H4 (cell line): Measurements from ENCODE around the gene KIF25. TPM values are rescaled to one million over a fixed set of nuclear protein-coding genes. Genes with fewer than 3 reads are reported as not detected.
"Not testable (repeated sequence)": the region's sequence is repeated elsewhere in the genome, so short reads cannot be mapped to it uniquely, and the experiment has no call there.

Experiments
- DNase-seq: peaks from one replicate; pipeline ENCODE4 v3.0.0-alpha.2; 2015; ENCODE audit warnings: low spot score
- total RNA-seq: library from RNA; depleted of rRNA; stranded (reverse); fragments of >200 nt; shearing (Covaris generic); gene quantifications from 2 replicates; pipeline ENCODE4 v1.2.3, GENCODE V29; 2014

Gene KIF25
- total RNA-seq, 1 experiment from 2014 or later, result 2.3 TPM

DNA sequence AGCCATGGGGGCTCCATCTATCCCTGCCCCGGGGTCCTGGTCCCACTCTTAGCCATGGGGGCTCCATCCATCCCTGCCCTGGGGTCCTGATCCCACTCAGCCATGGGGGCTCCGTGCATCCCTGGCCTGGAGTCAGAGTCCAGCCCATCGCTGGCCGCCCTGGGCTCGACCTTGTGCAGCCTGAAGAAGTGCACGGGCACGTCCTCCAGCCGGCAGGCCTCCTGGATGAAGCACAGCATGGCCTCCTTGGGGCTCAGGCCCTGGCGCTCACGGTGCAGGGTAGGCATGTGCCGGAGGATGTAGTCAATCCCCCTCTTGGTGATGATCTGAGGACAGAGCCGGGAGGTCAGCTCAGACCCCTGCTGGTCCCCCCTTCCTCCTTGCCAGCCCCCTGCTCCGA is 66.0 kb downstream of the KIF25 start:
- DNase-seq, result no peak

DNA sequence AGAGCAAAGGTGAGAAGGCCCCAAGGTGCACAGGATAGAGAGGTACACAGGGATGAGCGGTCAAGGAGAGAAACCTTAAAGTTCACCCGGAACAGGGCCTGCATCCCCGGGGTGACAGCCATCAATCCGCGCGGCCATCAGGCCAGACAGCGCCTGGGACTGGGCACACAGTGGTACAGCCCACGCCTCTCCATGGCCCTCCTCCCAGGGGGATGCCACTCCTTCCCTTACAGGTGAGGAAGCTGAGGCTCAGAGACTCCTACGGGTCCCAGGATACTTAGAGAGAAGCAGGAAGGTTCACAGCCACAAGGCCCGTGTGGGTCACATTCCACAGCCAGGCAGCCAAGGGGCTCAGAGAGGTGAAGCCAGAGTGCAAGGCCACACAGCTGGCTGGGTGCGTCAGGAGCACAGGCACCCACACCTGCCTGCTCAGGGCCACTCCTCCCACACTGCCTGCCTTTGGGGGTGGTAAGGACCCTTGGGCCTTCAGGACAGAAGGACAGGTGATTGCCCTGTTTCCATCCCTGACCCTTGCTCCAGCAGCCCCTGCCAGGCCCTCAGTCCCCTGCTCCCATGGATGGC is 66.8 kb downstream of the KIF25 start:
- no peak for DNase-seq

DNA sequence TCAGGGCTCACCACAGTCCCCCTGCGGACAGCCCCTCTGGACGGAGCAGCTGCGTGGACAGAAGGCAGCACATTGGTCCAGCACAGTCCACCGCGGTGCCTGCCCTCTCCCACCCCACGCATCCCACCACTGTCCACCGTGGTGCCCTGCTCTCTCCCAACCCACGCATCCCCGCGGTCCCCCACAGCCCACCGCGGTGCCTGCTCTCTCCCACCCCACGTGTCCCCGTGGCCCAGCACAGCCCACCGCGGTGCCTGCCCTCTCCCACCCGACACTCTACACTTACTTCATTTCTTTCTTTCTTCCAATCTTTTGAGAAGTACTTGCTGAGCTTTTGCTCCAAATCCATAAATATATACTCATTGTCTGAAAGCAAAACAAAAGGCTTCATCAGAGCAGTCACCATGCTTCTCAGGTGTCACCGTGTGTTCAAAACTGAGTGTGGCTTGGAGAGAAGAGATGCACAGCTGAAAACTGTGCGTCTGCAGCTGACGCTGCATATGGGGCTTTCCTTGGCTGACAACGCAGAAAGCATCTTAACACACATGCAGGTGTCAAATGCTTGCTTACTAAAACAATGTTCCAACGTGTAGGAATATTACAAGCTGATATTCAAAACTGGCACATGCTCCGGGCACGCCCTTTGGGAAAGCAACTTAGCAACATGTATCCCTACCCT is 69.7 kb downstream of the KIF25 start:
- no peak for DNase-seq

DNA sequence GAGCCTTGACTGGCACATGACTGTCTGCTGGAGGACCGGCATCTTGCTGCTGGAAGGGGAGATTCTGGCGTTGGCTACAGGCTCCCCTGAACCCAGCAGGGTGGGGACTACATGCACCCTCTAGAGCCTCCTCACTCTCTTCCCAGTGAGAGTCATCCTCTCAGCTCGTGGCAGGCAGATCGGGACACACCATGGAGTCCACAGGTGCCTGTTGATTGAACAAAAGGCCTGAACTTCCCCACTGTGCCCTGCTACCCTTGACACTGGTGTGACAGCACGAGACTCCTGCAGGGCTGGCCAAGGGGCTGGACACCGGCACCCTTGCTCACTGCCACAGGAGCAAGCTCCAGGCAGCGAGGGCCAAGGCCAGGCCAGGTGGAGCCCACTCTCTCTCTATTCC is 73.3 kb downstream of the KIF25 start:
- no peak for DNase-seq

DNA sequence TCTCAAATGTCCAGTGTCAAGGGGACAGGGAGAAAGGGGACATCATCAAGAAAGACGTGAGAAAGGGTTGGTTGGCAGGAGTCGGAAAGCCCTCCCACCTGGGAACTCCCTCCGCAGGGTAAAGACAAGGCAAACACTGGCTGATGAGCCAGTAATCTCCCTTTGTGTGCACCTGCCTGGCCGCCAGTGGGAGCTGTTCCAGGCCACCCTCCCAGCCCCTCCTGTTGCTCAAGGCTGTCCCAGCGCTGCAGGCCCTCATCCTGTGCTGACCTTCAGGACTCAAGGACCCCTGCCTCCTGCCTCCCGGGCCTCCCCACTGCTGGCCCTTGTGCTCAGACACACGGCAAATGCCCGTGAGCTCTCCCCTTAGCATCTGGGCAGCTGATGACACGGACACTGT is 74.1 kb downstream of the KIF25 start:
- DNase-seq, result no peak

DNA sequence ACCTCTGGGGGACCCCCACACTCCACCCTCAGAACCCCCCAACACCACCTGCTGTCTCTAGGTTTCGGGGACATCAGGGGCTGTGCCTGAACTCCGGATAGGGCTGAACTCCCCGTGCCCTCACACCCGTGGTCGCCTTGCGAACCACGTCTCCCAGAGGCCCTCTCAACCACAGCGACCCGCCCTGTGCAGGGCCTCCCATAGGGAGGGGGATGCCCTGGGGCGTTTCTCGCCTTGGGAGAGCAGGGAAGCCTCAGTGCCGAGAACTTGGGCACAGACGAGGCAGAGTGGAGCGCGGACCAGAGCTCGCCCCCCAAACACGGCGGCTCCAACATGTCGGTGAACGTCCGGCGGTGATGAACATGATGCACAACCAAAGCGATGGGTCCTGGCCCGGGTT is 74.8 kb downstream of the KIF25 start:
- no peak for DNase-seq

DNA sequence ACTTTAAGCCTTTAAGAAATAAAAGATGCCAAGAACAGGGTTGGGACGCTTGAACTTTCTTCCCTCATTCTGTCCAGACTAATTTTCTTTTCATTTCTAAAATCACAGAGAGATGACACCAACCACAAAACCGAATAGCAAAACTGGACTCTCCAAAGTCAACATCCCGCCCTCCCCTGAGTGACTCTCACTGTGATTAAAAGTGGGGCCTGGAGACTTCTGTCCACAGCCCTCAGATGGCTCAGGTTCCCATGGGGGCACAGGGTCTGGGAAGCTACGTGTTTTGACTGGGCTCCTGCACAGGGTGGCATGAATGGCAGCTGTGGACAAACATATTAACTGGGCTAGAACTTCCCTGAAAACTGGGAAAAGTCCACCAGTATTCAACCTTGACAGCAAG is 75.3 kb downstream of the KIF25 start:
- DNase-seq, result no peak

DNA sequence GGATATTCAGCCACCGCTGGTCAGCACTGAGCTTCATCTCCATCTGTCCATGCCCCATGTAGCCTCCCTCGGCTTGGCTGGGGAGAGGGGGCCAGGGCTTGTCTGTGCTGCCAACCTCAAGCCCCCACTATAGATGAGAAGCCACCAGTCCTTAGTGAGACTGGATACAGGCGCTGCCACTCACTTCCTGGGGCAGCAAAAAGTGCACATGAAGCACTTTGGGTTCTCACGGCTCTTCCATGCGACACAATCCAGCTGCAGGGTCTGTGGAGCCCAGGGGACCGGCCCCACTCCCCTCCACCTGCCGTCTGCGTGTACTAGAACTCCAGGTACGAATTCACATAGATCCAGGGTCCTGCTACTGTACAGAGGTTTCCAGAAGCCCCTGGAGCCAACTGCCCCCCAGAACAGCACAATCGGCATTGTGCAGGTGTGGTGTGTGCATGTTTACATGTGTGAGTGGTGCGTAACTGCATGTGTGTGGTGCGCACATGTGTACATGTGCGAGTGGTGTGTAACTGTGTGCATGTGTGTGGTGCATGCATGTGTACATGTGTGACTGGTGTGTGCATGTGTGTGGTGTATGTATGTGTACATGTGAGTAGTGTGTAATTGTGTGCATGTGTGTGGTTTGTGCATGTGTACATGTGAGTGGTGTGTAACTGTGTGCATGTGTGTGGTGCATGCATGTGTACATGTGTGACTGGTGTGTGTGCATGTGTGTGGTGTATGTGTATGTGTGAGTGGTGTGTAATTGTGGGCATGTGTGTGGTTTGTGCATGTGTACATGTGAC is 76.7 kb downstream of the KIF25 start:
- DNase-seq, result no peak

DNA sequence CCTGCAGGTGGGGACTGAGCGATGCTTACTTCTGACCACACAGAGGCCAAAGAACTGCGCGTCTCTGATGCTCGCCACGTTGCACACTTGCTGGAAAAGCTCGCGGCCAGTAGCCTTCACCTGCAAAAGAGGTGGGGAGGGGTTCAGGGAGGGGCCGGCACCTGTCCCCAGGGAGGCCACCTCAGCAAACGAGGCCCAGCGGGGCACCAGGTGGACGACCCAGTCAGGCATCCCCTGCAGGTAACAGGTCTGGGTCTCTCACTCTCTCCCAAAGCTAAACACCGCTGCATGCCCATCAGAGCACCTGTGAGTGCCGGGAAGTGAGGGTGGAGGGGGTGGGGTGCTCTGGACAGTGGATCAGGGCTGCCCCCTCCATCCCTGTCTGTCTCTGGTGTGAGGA is 77.7 kb downstream of the KIF25 start:
- DNase-seq, result no peak

DNA sequence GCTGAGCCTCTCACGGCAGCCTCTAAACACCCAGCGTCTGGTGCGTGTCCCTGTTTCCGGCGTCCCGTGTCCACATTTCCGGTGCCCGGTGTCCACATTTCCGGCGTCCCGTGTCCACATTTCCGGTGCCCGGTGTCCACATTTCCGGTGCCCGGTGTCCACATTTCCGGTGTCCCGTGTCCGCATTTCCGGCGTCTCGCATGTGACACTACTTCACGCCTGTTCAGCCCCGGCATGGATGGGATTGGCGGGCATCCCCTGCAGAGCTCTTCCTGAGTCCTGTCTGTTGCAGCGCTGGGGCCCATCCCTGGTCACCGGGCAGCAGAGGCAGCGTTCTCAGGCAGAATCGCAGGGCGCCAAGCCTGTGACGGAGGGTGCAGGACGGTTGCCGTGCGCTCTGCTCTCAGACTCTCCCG is 78.3 kb downstream of the KIF25 start:
- DNase-seq, result no peak

DNA sequence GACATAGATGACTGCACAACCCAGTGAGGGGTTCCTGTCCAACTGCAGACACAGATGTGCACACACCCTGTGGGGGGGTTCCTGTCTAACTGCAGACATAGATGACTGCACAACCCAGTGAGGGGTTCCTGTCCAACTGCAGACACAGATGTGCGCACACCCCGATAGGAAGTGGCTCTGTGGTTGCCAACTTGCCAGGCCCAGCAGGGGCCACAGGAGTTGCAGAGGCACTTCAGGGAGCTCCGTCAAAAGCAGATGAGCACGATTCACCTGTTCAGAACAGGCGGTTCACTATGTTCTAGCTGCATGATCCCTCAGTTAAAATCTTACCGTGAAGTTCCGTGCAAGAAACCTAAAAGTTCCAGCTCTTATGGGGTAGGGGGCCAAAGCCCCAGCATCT is 79.9 kb downstream of the KIF25 start:
- not testable (repeated sequence) for DNase-seq

DNA sequence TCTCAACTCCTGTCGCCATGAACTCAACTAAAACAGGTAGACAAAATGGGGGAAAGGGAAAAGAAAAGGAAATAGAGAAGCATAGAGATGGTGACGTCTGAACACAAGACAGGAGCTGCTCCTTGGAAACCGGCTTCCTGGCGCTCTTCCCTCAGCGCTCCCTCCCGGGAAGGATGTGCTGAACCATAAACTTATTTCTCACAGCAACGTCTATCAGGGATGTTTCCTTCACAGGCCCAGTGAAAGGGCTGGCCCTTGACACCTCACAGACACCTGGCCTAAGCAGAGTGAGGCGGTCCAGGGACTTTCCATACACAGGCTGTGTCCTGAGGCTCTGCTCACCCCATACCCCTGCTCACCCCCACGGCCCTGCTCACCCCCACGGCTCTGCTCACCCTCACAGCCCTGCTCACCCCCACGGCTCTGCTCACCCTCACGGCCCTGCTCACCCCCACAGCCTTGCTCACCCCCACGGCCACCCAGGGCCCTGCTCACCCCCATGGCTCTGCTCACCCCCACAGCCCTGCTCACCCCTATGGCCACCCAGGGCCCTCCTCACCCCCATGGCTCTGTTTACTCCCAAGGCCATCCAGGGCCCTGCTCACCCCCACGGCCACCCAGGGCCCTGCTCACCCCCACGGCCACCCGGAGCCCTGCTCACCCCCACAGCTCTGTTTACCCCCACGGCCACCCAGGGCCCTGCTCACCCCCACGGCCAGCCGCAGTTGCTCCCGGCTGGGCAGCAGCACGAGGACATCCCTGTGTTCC is 80.9 kb downstream of the KIF25 start:
- DNase-seq, result no peak

DNA sequence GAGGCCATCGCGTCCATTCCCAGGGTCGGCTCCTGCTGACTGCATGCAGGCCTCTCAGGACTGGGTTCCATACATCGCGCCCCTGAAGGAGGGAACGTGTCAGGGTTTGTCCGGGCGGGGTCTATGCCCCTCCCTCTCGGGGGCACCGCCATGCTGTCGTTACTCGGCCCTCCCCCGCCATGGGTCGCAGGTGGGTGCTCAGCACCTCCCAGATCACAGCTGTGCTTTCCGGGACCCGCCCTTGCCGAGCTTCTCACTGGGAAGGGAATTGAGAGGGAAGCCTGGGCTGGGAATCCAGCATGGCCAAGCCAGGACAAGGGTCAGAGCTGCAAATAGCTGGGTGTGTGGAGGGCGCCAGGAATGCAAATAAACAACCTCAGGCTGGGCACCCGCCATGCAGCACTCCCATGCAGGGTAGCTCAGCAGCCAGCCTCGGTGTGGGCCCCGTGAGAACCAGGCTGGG is 81.5 kb downstream of the KIF25 start, which contains the start of gene FRMD1:
Gene FRMD1 (minus strand): TSS at position 270 of the 463 bp plus-strand sequence. CDS start 118 bp downstream, at position 152.
- DNase-seq, result no peak

DNA sequence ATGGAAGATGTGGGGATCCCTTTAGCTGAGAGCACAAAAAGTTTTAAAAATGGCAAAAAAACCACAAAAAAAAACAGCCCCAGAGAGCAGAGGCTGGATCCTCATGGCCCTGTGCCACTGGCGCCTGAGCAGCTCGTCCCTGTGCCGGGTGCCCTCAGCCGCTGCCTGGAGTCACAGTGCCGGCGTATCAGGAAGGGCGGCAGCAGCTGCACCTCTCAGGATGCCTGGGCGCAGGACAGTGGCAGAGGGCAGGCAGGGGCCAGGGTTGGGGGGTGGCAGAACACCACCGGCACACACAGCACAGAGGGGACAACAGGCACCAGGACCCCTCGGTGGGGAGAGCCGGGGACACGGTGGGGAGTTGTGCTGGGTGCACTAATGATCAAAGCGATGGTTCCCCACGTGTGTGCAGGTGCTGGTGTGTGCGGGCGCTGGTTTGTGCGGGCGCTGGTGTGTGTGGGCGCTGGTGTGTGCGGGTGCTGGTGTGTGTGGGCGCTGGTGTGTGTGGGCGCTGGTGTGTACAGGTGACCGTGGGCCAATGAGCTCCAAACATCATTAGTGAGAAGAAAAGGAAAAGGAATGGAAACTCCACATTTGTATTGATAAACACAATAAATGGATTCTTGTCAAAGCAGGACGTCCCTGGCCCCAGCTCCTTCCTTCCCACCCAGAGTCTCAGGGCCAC is 83.1 kb downstream of the KIF25 start:
- DNase-seq, result no peak

DNA sequence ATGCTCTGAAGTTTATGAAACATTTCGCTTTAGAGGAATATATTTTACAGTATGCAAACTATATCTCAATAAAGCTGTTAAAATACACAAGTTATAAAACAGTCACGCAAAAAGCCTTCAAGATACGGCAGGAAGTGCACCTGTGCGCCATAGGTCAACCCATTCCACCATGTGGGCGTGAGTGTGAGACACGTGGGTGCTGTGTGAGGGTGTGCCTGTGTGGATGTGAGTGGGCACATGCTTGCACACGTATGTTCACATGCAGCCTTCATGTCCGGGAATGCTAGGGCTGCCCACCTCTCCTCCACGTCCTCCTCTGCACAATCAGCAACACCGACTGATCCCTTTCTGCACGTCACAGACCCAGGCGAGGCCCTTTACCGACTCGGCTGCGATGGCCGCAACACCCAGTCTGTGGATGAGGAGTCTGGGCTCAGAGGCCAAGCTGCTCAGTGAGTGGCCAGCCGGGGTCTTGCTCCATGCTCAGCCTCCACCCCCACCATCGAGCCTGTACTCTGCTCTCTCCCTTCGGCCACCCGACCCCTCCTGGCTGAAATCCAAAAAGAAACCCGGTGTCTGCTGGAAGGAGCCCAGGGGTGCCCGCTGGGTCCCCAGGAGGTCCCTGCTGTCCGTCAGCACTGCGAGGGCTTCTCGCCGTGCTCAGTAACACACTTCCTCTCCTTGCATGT is 84.5 kb downstream of the KIF25 start:
- DNase-seq, result no peak

DNA sequence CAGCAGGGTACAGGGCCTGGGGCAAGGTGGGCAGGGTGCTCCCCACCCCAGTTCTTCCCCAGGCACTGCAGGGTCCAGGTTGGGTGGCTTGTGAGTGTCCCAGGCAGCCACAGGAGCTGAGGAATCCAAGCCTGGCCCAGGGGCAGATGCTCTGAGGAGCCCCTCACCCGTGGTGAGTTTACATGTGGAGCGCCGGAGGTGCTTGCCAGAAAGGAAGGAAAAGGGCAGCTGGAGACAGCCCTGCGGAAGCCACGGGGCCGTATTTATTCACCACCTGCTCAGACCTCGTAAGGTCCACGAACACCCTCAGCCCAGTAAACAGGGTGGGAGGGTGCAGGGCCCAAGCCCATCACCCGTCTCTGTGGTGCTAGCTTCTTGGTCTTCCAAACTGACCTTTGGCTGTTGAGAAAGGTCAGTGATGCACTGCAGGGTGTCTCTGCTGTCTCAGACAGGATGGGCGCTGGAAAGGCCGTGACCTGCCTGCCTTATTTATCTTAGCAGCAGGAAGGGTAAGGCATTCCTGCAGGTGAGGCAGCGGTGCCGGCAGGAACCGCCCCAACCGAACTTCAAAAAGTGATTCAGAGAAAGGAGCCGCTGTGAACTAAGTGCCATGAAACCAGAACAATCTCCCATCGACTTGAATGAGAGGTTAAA is 85.5 kb downstream of the KIF25 start:
- DNase-seq, result no peak

DNA sequence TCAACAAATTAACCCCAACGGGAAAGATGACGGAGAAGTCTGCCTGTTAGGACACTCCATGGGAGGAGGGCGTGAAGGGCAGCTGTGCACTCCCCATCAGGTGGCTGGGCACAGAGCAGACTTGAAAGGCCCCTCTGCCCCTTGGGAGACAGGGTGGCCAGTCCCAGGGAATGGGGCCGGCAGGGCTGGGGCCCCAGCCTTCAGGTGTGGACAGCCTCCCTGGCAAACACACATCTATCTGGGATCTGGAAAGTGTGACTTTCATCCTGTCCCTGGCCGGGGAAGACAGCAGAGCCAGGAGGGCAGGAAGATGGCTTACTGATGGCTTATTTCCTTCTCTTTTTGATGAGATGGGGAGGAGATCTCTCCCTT is 86.0 kb downstream of the KIF25 start:
- no peak for DNase-seq

DNA sequence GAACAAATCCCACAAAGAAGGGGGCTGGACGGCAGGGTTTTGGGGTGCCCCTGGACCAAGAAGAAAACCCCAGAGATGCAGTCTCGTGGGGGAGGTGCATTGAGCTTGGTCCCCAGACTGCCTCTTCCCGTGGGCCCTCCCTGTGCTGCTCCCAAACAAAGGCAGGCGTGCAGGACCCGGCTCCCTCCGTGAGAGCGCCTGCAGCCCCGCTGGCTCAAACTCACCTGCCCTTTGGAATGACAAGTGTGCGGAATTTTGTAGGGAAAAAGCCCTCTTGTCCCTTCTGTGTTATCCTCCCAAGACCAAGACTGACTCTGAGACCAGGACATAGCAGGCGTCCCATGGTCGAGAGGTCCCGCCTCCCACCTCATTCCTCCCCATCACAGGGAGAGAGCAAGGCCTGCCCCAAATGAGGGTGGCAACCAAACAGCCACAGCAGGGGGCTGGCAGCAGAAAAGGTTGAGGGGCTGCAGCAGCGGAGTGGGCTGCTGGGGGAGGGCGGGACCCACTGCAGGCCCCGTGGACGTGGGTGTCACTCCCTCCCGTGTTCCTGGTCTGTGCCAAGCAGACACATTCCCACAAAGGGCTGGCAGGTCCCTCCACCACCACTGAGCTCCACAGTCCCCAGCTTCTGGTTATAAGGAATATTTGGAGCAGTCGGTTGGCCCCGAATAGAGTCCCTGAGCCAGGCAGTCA is 87.1 kb downstream of the KIF25 start:
- DNase-seq, result no peak

DNA sequence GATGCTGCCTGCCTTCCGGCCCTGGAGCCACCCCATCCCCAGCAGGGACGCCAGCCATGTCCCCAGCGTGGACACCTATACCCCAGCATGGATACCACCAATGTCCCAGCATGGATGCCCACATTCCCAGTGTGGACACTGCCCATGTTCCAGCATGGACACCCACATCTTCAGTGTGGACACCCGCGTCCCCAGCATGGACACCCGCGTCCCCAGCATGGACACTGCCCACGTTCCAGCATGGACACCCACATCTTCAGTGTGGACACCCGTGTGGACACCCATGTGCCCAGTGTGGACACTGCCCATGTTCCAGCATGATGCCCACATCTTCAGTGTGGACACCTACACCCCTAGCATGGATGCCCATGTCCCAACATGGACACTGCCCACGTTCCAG is 88.6 kb downstream of the KIF25 start:
- no peak for DNase-seq

DNA sequence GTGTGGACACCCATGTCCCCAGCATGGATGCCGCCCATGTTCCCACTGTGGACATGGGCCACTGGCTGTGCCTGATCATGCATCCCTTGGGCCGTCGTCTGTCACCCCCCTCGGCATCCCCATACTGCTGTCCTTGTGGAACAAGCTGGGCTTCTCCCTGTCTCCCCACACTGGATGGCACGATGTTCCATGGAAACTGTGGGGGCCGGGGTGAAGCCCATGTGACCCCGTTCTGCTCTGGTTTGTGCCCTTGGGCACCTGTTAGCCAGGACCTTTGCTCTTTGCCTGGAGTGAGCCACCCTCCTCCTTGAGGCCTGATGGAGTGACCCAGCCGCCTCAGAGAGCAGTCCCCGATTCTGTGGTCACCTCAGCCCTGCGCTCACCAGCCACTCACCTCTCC is 89.1 kb downstream of the KIF25 start:
- no peak for DNase-seq
